Renal cortex interstitium (tissue), 11 donors: ENCODE measurements around the gene PSRC1. TPM values are rescaled to one million over a fixed set of nuclear protein-coding genes. Genes with fewer than 3 reads are reported as not detected.

Experiments used
- DNase-seq, 11 donors: peaks; one replicate each; pipeline ENCODE4 v3.0.0-alpha.2; 2013; ENCODE audit warnings: low read depth in 9 of 11, low spot score in 4 of 11; ENCODE audit errors: extremely low read depth in 1 of 11
- polyA plus RNA-seq, 3 donors: library from polyadenylated mRNA; unstranded; fragments of 120-200 nt; gene quantifications; one replicate each; pipeline ENCODE4 v1.2.1, GENCODE V29; 2013; ENCODE audit not compliant: insufficient read length in 3 of 3

PSRC1 gene
- polyA plus RNA-seq, 3 donors = 25.1 to 32.6 (median 27.1) TPM

DNA sequence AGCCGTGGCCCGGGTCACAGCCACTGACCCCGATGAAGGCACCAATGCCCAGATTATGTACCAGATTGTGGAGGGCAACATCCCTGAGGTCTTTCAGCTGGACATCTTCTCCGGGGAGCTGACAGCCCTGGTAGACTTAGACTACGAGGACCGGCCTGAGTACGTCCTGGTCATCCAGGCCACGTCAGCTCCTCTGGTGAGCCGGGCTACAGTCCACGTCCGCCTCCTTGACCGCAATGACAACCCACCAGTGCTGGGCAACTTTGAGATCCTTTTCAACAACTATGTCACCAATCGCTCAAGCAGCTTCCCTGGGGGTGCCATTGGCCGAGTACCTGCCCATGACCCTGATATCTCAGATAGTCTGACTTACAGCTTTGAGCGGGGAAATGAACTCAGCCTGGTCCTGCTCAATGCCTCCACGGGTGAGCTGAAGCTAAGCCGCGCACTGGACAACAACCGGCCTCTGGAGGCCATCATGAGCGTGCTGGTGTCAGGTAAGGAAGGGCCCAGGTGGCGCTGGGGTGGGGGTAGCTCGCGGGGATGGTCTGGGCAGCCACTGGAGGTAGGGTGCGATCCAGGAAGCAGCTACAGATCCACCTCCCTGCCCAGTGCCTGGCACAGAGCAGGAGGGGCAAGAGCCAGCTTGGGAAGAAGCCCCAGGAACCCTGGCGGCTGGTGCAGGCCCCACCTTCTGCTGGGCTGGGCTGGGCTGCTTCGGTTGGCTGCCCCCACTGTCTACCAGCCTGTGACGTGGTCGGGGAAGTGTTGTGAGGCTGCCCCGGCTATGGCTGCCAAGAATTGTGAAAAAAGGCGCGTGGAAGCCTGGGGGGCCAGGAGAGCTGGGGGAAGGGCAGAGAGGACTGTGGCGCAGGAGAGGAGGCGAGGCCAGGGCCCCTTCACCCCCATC is 29.8 kb downstream of the PSRC1 start:
- DNase-seq = no peak

DNA sequence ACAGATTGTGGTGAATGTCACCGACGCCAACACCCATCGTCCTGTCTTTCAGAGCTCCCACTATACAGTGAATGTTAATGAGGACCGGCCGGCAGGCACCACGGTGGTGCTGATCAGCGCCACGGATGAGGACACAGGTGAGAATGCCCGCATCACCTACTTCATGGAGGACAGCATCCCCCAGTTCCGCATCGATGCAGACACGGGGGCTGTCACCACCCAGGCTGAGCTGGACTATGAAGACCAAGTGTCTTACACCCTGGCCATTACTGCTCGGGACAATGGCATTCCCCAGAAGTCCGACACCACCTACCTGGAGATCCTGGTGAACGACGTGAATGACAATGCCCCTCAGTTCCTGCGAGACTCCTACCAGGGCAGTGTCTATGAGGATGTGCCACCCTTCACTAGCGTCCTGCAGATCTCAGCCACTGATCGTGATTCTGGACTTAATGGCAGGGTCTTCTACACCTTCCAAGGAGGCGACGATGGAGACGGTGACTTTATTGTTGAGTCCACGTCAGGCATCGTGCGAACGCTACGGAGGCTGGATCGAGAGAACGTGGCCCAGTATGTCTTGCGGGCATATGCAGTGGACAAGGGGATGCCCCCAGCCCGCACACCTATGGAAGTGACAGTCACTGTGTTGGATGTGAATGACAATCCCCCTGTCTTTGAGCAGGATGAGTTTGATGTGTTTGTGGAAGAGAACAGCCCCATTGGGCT is 30.6 kb downstream of the PSRC1 start:
- no peak for DNase-seq

DNA sequence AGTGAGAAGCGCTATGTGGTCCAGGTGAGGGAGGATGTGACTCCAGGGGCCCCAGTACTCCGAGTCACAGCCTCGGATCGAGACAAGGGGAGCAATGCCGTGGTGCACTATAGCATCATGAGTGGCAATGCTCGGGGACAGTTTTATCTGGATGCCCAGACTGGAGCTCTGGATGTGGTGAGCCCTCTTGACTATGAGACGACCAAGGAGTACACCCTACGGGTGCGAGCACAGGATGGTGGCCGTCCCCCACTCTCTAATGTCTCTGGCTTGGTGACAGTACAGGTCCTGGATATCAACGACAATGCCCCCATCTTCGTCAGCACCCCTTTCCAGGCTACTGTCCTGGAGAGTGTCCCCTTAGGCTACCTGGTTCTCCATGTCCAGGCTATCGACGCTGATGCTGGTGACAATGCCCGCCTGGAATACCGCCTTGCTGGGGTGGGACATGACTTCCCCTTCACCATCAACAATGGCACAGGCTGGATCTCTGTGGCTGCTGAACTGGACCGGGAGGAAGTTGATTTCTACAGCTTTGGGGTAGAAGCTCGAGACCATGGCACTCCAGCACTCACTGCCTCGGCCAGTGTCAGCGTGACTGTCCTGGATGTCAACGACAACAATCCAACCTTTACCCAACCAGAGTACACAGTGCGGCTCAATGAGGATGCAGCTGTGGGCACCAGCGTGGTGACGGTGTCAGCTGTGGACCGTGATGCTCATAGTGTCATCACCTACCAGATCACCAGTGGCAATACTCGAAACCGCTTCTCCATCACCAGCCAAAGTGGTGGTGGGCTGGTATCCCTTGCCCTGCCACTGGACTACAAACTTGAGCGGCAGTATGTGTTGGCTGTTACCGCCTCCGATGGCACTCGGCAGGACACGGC is 31.4 kb downstream of the PSRC1 start:
- no peak for DNase-seq

DNA sequence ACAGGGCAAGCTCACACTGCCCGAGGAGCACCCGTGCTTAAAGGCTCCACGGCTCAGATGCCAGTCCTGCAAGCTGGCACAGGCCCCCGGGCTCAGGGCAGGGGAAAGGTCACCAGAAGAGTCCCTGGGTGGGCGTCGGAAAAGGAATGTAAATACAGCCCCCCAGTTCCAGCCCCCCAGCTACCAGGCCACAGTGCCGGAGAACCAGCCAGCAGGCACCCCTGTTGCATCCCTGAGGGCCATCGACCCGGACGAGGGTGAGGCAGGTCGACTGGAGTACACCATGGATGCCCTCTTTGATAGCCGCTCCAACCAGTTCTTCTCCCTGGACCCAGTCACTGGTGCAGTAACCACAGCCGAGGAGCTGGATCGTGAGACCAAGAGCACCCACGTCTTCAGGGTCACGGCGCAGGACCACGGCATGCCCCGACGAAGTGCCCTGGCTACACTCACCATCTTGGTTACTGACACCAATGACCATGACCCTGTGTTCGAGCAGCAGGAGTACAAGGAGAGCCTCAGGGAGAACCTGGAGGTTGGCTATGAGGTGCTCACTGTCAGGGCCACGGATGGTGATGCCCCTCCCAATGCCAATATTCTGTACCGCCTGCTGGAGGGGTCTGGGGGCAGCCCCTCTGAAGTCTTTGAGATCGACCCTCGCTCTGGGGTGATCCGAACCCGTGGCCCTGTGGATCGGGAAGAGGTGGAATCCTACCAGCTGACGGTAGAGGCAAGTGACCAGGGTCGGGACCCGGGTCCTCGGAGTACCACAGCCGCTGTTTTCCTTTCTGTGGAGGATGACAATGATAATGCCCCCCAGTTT is 32.3 kb downstream of the PSRC1 start:
- DNase-seq = no peak

DNA sequence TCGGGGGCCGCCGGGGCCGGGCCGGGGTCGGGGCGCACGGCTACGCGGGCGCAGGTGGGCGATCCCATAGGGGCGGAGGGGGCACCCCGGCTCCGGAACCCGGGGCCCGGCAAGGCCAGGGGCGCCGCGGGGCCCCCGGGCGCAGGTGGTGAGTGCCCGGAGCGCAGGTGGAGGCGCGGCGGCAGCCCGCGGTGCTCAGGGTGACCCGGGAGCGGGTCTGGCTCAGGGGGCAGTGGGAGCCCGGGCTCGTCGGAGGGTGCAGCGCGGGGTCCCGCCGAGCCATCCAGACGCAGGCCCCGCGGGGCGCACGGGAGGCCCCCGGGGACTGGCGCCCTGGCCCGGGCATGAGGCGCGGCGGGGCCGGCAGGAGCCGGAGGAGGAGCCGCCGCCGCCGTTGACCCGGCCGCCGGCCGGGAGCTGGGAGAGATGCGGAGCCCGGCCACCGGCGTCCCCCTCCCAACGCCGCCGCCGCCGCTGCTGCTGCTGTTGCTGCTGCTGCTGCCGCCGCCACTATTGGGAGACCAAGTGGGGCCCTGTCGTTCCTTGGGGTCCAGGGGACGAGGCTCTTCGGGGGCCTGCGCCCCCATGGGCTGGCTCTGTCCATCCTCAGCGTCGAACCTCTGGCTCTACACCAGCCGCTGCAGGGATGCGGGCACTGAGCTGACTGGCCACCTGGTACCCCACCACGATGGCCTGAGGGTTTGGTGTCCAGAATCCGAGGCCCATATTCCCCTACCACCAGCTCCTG is 33.1 kb downstream of the PSRC1 start:
- no peak for DNase-seq

DNA sequence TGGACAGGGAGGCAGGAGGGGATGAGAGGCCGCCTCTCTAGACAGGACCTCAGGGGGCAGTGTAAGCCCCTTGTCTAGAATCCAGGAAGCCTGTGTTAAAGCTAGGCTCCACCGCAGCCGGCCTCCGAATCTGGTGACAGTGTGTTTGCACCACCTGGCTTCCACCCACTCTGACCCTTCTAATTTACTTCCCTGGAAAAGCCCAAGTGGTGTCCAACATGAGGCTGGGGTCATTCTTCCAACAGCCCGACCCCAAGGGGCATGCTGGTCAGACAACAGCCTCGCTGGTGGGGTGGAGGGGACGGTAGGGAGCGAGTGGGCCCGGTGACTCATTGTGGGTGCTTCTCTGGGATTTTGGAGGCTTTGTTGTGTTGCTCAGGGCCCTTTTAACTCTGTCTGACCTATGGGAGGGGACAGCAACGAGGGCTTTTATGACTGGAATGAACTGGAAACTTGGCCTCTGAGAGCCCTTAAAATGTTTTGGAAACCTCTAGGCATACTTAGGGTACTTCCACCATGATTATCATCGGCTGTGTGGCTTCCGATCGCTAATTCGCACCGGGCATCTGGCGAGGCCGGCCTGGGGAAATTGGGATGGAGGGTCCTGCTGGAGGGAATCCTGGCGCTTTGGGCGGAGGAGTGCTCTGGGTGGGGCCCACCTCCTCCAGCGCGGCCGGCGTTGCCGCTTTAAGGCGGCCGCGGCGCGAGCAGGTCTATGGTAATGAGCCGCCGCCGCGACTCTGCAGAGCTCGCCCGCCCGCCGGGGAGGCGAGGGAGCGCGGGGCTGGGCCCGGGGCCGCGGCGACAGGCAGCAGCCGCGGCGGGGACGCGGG is 33.9 kb downstream of the PSRC1 start, which contains the start of gene CELSR2:
CELSR2 (plus strand) TSS at position 743 of the 833 bp plus-strand sequence. CDS start 541 bp downstream, outside the sequence.
- DNase-seq = peak in 6 of 11 donors; percentile 56 to 73 (median 68)

DNA sequence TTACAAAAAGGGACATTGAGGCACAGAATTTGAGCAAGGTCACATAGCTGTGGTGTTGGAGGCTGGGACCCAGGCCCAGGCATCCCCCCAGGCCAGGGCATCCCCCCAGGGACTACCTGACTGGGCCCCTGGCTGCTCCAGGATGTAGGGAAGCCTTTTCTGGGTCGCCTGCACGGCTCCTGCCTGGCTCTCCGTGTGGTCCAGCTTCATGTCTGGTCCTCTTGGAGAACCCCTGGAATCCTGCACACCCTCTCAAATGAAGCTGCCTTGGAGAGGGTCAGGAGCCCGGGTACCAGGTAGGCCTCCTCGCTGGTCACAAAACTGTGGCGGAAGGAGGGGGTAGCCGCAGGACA is 34.5 kb downstream of the PSRC1 start:
- DNase-seq = no peak

DNA sequence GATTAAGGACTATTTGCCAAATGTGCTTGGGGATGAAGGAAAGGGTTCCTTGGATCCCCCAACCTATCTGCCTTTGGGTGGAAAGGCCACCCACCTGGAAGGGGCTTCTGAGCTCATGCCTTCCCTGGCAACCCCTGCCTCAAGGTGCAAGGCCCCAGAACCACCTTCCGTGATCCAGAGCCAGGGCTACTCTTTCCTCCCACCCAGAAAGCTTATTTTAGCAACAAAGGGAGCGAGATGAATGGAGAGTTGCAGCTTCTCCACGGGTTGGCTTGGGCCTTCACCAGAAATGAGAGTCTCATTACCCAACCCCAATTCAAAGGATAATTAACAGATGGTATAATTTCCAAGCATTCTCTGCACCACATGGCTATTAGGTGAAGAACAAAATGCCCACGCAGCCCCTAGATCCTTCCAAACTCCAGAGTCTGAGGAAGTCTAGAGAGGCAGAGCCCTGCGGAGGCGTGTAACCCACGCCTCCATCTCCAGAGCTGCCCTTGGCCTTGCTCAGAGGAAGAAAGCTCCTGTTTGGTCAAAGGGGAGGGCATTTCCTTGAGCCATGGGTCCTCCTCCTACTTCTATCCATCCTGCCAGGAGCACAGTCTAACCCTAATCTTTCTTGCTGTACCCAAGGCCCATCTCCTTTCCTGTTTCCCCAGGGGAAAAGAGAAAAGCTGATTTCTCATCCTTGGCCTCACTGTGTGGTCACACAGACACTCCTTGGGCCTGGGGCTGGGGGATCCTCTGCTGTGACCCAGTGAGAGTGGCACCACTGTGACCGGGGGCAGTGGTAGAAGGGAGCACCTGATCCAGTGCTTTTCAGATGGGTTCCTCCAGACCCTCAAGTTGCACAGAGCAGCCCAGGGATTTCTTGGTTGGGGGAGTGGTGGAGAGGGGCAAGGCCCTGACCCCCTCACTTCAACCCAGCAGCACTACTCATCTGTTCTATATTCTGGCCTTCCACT is 35.3 kb downstream of the PSRC1 start:
- no peak for DNase-seq

DNA sequence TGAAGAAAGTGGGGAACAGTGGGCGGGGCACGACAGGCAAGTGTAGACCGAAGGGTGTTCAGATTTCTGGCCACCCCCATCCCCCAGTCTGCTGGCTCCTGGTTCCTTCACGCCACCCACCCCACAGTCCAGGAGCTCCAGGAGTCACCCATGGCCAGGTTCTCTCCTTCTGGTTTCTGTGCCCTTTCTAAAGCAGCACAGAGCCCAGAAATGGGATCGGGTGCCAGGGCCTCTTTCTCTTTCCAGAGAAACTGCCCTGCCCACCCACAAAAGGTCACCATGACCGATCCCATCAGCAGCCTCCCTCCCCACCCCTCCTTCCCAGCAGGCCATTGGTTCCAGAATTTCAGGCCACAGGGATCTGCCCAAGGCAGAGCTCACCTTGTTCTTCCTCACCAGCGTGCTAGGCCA is 36.8 kb downstream of the PSRC1 start:
- no peak for DNase-seq

DNA sequence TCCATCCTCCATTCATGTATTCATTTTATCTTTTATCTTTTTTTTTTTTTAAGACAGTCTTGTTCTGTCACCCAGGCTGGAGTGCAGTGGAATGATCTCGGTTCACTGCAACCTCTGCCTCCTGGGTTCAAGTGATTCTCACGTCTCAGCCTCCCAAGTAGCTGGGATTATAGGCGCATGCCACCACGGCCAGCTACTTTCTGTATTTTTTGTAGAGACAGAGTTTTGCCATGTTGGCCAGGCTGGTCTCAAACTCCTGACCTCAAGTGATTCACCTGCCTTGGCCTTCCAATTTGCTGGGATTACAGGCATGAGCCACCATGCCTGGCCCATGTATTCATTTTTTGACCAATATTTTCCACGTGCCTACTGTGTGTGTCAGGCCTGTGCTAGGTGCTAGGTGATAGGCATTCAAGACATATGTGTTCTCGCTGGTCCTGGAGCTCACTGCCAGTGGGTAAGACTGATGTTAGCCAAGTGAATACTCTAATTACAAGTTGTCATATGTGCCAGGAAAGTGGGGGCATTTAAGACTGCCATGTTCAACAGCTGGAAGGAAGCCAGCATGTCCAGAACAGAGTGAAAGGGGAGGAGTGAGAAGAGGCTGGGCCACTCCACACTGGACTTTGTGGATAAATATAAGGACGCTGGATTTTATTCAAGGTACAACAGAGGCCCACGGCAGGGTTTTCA is 38.9 kb downstream of the PSRC1 start:
- DNase-seq = no peak

DNA sequence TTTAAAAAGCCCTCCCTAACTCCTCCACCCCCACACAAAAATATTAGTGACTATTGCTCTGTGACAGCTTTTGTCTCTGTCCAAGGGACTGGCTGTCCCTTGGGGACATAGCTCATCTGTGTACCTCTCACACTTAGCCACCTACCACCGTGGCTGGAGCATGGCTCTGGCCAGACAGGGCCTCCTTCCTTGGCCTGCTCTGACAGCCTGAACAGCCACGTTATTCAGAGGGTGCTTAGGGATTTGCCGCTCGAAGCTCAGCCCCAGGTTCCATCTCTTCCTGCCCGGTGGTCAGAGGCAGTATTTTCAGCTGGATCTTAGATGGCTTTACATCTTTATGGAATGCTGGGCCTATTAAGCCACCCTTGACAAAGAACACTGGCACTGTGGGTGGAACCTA is 39.7 kb downstream of the PSRC1 start:
- no peak for DNase-seq

DNA sequence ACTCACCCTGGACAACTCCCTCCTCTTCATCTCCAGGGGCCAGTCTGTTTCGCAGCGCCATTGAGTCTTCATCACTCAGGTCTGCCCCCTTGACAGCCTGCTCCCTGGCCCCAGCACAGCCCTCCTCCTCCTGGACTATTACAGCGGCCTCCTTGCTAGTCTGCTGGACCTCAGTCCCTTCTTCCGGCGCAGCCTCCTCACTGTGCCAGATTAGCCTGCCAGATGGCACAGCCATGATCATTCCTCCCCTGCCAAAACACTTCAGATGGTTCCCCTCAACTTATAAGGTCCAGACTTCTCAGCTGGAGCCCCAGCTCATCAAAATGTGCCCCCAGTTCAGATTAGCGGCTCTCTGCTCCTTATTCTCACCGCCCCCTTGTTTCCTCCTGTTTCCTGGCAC is 40.6 kb downstream of the PSRC1 start:
- no peak for DNase-seq

DNA sequence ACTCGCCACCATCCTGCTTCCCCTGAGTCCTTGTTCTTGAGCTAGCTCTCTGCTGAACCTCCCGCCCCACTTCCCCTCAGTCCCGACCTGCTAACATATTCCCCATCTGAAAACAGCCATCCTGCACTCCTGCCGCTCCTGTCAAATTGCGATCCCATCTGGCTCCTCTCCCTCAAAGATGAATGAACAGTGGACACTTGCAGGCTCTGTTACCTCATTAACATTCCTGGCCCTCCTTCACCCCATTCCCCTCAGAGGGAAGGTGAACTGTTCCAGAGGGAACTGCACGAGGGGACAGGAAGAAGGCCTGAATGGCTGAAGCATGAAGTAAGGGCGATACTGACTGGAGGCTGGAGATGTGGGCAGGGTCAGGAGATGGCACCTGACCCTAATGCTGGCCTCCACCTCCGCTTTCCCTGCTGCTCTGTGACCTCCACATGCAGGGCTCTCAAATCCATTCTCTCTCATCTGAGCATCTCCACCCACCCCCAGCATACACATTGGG is 41.1 kb downstream of the PSRC1 start:
- no peak for DNase-seq

DNA sequence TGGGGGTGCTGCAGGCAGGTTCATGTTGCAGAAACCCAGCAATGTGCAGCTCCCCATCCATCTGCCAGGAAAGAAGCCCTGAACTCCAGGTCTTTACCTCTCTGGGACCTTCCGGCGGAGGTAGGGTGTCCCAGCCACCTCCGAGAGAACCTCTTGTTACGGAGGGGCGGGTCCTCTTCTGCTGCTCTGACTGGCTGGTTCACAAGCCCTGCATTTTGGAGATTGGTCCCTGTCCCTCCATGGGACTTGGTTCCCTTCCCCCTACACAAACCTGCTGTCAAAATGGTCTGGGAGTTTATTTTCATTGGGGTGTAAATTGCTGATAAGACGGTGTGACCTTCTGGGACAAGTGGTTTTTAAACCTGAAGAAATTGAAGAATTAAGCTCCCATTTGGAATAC is 41.6 kb downstream of the PSRC1 start:
- no peak for DNase-seq
